ENCODE measurements around the gene ADGRA1. TPM values are rescaled to one million over a fixed set of nuclear protein-coding genes. Genes with fewer than 3 reads are reported as not detected.

ADGRA1 gene
- total and polyA plus RNA-seq, 2 experiments from 2014 or later, result 0.23 to 0.52 TPM

GRCh38 chr10:133100706-133101415 is 13.1 kb downstream of the ADGRA1 start:
- Histone ChIP-seq H3K27ac (ENCODE audit: low read depth) (no peak overlapping the region), H3K4me3 (peak overlapping the region; percentile 10; the same call in 1 of the 2 replicates), H3K4me2 (peak overlapping the region; percentile 66; the same call in 1 of the 2 replicates), H2AFZ (peak overlapping the region; percentile 78; the same call in 1 of the 2 replicates), H3F3A (replicated peaks; ENCODE audit: low read depth) (peaks cover 7% of the 10 kb centered on the region; the same call in 1 of the 2 replicates), H3K79me2 (replicated peaks; ENCODE audit: insufficient read depth) (no peaks in the 10 kb centered on the region), H3K9me2 (ENCODE audit: insufficient read depth) (no peaks in the 10 kb centered on the region), H3K27me3 (ENCODE audit: insufficient read depth) (no peaks in the 10 kb centered on the region), H3K4me1 (ENCODE audit: insufficient read depth) (peaks cover 13% of the 10 kb centered on the region), H4K20me1 (replicated peaks; ENCODE audit: insufficient read depth) (no peaks in the 10 kb centered on the region), H3K36me3 (ENCODE audit: insufficient read depth) (no peaks in the 10 kb centered on the region)
- Mint-ChIP-seq H3K36me3 (ENCODE audit: low read depth) (no peaks in the 10 kb centered on the region; the same call in 2 of the 3 replicates), H3K4me1 (peaks cover 24% of the 10 kb centered on the region), H3K9me3 (no peaks in the 10 kb centered on the region; the same call in 2 of the 3 replicates), H3K27ac (no peak overlapping the region; the same call in 1 of the 2 replicates), H3K4me3 (peak overlapping the region; percentile 56), H3K27me3 (ENCODE audit: insufficient read depth, low read depth, poor library complexity) (peaks cover 13% of the 10 kb centered on the region)
- peak; percentile 98 for DNase-seq (ENCODE audit: low spot score)
- TF ChIP-seq POLR2AphosphoS5 (IDR thresholded peaks at IDR 0.05; ENCODE audit: low read depth), result 0 out of 2 replicates have a peak, but pooled peaks have one; percentile 30
- no peak for TF ChIP-seq ETS1 (IDR thresholded peaks at IDR 0.05)
- peak; percentile 83 for ATAC-seq

- no peaks in the 10 kb centered on the region; the same call in 2 of the 3 replicates for H3K36me3 Mint-ChIP-seq (ENCODE audit: low read depth)
- no peaks in the 10 kb centered on the region; the same call in 2 of the 3 replicates for H3K9me3 Mint-ChIP-seq
- no peak overlapping the region; the same call in 1 of the 2 replicates for H3K4me3 ChIP-seq
- no peak overlapping the region for H2AFZ ChIP-seq
- H3K27me3 Mint-ChIP-seq (ENCODE audit: insufficient read depth, low read depth, poor library complexity), result peaks cover 13% of the 10 kb centered on the region
- peak overlapping the region; percentile 56; the same call in 2 of the 3 replicates for H3K4me3 Mint-ChIP-seq
- H3K27ac ChIP-seq (ENCODE audit: low read depth), result no peak overlapping the region
- peaks cover 13% of the 10 kb centered on the region for H3K4me1 ChIP-seq (ENCODE audit: insufficient read depth)
- no peaks in the 10 kb centered on the region for H3K9me2 ChIP-seq (ENCODE audit: insufficient read depth)
- peaks cover 7% of the 10 kb centered on the region; the same call in 1 of the 2 replicates for H3F3A ChIP-seq (replicated peaks; ENCODE audit: low read depth)
- H3K79me2 ChIP-seq (replicated peaks; ENCODE audit: insufficient read depth), result no peaks in the 10 kb centered on the region
- H3K4me1 Mint-ChIP-seq, result peaks cover 24% of the 10 kb centered on the region
- ATAC-seq (peak; percentile 4), DNase-seq (ENCODE audit: low spot score) (no peak)
- no peak overlapping the region for H3K27ac Mint-ChIP-seq
- peak overlapping the region; percentile 66; the same call in 1 of the 2 replicates for H3K4me2 ChIP-seq
- no peaks in the 10 kb centered on the region for H3K27me3 ChIP-seq (ENCODE audit: insufficient read depth)
- no peaks in the 10 kb centered on the region for H3K36me3 ChIP-seq (ENCODE audit: insufficient read depth)
- H4K20me1 ChIP-seq (replicated peaks; ENCODE audit: insufficient read depth), result no peaks in the 10 kb centered on the region
- no peak for TF ChIP-seq EZH2phosphoT487 (IDR thresholded peaks at IDR 0.05; ENCODE audit: unreplicated experiment)
- no peak for TF ChIP-seq ZNF462 (CRISPR knock-in tag; IDR thresholded peaks at IDR 0.05)
- no peak for TF ChIP-seq CTCF (conservative IDR thresholded peaks at IDR 0.05; ENCODE audit: low read depth in 2 of 2)
- no peak for TF ChIP-seq JUNB (IDR thresholded peaks at IDR 0.05; ENCODE audit: unreplicated experiment)
- TF ChIP-seq EZH2 (IDR thresholded peaks at IDR 0.05; ENCODE audit: low read depth, unreplicated experiment), result no peak
- no peak for TF ChIP-seq POLR2AphosphoS5 (IDR thresholded peaks at IDR 0.05; ENCODE audit: low read depth)
- no peak for TF ChIP-seq STAT1 (IDR thresholded peaks at IDR 0.05; ENCODE audit: unreplicated experiment)
- TF ChIP-seq CREB1 (CRISPR knock-in tag; IDR thresholded peaks at IDR 0.05; ENCODE audit: low read depth), result no peak
- TF ChIP-seq NANOG (IDR thresholded peaks at IDR 0.05; ENCODE audit: borderline replicate concordance), result no peak
- no peak for TF ChIP-seq ETS1 (IDR thresholded peaks at IDR 0.05)
These were observed 13.7 kb downstream of the ADGRA1 start for GRCh38 chr10:133101416-133101810.
